ENCODE data around the gene BRD4.

BRD4 gene

GRCh38 chr19:15294561-15294990 is 37.8 kb downstream of the BRD4 start:
- ChIA-PET POLR2A (no interaction called here), CTCF (interaction anchor here (0.7 kb wide), 1 partner anchor 10 kb away, joined by 4 read pairs; no protein-coding TSS in a partner anchor)
- no peaks in the 10 kb centered on the region for H3K9me3 ChIP-seq (ENCODE audit: control insufficient read depth, insufficient read depth, low read depth, low read length)
- H3K36me3 ChIP-seq (ENCODE audit: control insufficient read depth in 2 of 2, insufficient read depth in 1 of 2, low read length in 2 of 2) = peaks cover 0 to 10% of the 10 kb centered on the region in 2 experiments; a peak in 1 of 3 replicates
- TF ChIP-seq ZNF677 (tag by site-specific recombination; IDR thresholded peaks at IDR 0.05) (no peak), ZNF544 (tag by site-specific recombination; IDR thresholded peaks at IDR 0.05) (no peak), PRDM2 (tag by site-specific recombination; IDR thresholded peaks at IDR 0.05; ENCODE audit: borderline replicate concordance) (no peak), SETDB1 (IDR thresholded peaks at IDR 0.05; ENCODE audit: insufficient read length, low read length) (no peak), ZBTB48 (tag by site-specific recombination; IDR thresholded peaks at IDR 0.05) (0 out of 2 replicates have a peak, but pooled peaks have one; percentile 15), GFI1B (tag by site-specific recombination; IDR thresholded peaks at IDR 0.05) (no peak), ZNF350 (tag by site-specific recombination; IDR thresholded peaks at IDR 0.05) (no peak), ZFP69B (tag by site-specific recombination; IDR thresholded peaks at IDR 0.05) (no peak), ZNF324 (tag by site-specific recombination; IDR thresholded peaks at IDR 0.05) (no peak), SP3 (tag by site-specific recombination; IDR thresholded peaks at IDR 0.05) (no peak), ZBTB17 (tag by site-specific recombination; IDR thresholded peaks at IDR 0.05) (0 out of 2 replicates have a peak, but pooled peaks have one; percentile 12)
- no peak overlapping the region for H3K27ac ChIP-seq (ENCODE audit: extremely low read depth, low read depth, low read length)
- peaks cover 64% of the 10 kb centered on the region for H3K4me1 ChIP-seq (ENCODE audit: control insufficient read depth, insufficient read depth, low read length)
- no peak overlapping the region for H3K4me3 ChIP-seq (ENCODE audit: low read depth, low read length)

GRCh38 chr19:15293781-15294491 is 38.4 kb downstream of the BRD4 start:
- Histone ChIP-seq H3K27ac (ENCODE audit: extremely low read depth, low read depth, low read length) (no peak overlapping the region), H3K9me3 (ENCODE audit: control insufficient read depth, insufficient read depth, low read depth, low read length) (no peaks in the 10 kb centered on the region), H3K4me1 (ENCODE audit: control insufficient read depth, insufficient read depth, low read length) (peaks cover 64% of the 10 kb centered on the region), H3K36me3 (ENCODE audit: control insufficient read depth in 2 of 2, insufficient read depth in 1 of 2, low read length in 2 of 2) (peaks cover 0 to 10% of the 10 kb centered on the region in 2 experiments; a peak in 1 of 3 replicates), H3K4me3 (ENCODE audit: low read depth, low read length) (no peak overlapping the region)
- TF ChIP-seq ZBTB26 (tag by site-specific recombination; optimal IDR thresholded peaks at IDR 0.05) (no peak), PRDM10 (tag by site-specific recombination; IDR thresholded peaks at IDR 0.05) (no peak), ZNF629 (tag by site-specific recombination; IDR thresholded peaks at IDR 0.05) (no peak), ZNF600 (tag by site-specific recombination; IDR thresholded peaks at IDR 0.05) (peak; percentile 48; the same call in 1 of the 2 replicates), ZNF529 (tag by site-specific recombination; IDR thresholded peaks at IDR 0.05; ENCODE audit: insufficient replicate concordance) (no peak), HIC1 (tag by site-specific recombination; IDR thresholded peaks at IDR 0.05) (no peak), WT1 (tag by site-specific recombination; IDR thresholded peaks at IDR 0.05) (no peak), ZNF707 (tag by site-specific recombination; IDR thresholded peaks at IDR 0.05) (no peak)
- CTCF ChIA-PET = interaction anchor here (1.2 kb wide), 1 partner anchor 13 kb away, joined by 4 read pairs; no protein-coding TSS in a partner anchor
- POLR2A ChIA-PET = interaction anchor here (1.0 kb wide), 1 partner anchor 9 kb away, joined by 4 read pairs; no protein-coding TSS in a partner anchor

All from HEK293 (cell line).